Ovary (tissue), 3 donors: ENCODE data around the gene F10.

Source experiments
- EP300 ChIP-seq: sonication (generic); formaldehyde crosslinking; IDR thresholded peaks from one replicate; pipeline ENCODE4 v1.6.1; 2017; ENCODE audit warnings: antibody characterized with exemption
- TF ChIP-seq, protein P1 (sequence below), 3 donors: fragments of 450-650 bp in 2 of 3; fragments of 200-600 bp in 1 of 3; IDR thresholded peaks; one replicate each; pipeline versions ENCODE4 v1.5.1 to v1.8.0; 2016 to 2022; ENCODE audit warnings: antibody characterized with exemption in 3 of 3, mild to moderate bottlenecking in 1 of 3
- donor health status: DM: no; HTN: no; CAD: no.

DNA sequence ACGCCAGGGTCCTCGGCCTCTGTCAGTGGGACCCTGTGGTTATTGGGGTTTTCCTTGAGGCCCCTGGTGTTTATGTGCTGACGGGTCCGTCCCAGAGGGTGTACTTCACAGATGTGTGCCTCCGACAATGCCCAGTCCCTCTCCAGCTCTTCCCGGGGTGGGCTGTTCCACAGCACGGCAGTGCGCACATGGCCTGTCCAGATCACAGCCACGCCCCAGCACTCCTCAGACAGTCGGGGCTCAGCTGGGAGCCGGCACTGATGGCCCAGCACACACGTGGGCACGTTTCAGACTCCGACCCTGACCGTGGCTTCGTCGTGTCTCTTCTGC lies 33.9 kb upstream of the F10 start:
- TF ChIP-seq EP300, result no peak
- TF ChIP-seq, protein P1, sequence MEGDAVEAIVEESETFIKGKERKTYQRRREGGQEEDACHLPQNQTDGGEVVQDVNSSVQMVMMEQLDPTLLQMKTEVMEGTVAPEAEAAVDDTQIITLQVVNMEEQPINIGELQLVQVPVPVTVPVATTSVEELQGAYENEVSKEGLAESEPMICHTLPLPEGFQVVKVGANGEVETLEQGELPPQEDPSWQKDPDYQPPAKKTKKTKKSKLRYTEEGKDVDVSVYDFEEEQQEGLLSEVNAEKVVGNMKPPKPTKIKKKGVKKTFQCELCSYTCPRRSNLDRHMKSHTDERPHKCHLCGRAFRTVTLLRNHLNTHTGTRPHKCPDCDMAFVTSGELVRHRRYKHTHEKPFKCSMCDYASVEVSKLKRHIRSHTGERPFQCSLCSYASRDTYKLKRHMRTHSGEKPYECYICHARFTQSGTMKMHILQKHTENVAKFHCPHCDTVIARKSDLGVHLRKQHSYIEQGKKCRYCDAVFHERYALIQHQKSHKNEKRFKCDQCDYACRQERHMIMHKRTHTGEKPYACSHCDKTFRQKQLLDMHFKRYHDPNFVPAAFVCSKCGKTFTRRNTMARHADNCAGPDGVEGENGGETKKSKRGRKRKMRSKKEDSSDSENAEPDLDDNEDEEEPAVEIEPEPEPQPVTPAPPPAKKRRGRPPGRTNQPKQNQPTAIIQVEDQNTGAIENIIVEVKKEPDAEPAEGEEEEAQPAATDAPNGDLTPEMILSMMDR (IDR thresholded peaks at IDR 0.05), result no peak
